Heart left ventricle (tissue), 16 donors: ENCODE data around the gene HIVEP1. TPM values are rescaled to one million over a fixed set of nuclear protein-coding genes. Genes with fewer than 3 reads are reported as not detected.

Source experiments
- ATAC-seq, 4 donors: fragments of 200-7000 bp; cut with Tn5 transposase; one replicate each; pipeline ENCODE4 v1.9.1; 2020 to 2022; ENCODE audit warnings: moderate library complexity in 4 of 4, mild to moderate bottlenecking in 3 of 4, moderate number of reproducible peaks in 1 of 4
- DNase-seq, 5 donors: peaks; one replicate each; pipeline ENCODE4 v3.0.0-alpha.2; 2020
- H3K27ac ChIP-seq, 12 donors: fragments of 200-600 bp; sonication (generic) in 4 of 12; one replicate each; pipeline versions ENCODE4 v1.5.0 to v1.8.0; 2016 to 2022; ENCODE audit warnings: mild to moderate bottlenecking in 2 of 12
- H3K27me3 ChIP-seq, 9 donors: fragments of 200-600 bp; sonication (generic) in 2 of 9; one replicate each; pipeline versions ENCODE4 v1.5.1 to v1.8.0; 2016 to 2022; ENCODE audit warnings: mild to moderate bottlenecking in 3 of 9
- H3K36me3 ChIP-seq, 9 donors: fragments of 200-600 bp; sonication (generic) in 2 of 9; one replicate each; pipeline versions ENCODE4 v1.5.0 to v1.8.0; 2018 to 2022; ENCODE audit warnings: mild to moderate bottlenecking in 2 of 9
- H3K4me1 ChIP-seq, 12 donors: fragments of 200-600 bp; sonication (generic) in 4 of 12; one replicate each; pipeline versions ENCODE4 v1.5.0 to v1.8.0; 2016 to 2022; ENCODE audit warnings: mild to moderate bottlenecking in 3 of 12
- H3K4me3 ChIP-seq, 12 donors: fragments of 200-600 bp; sonication (generic) in 4 of 12; one replicate each; pipeline versions ENCODE4 v1.5.0 to v1.8.0; 2017 to 2022; ENCODE audit warnings: mild to moderate bottlenecking in 9 of 12, moderate library complexity in 4 of 12
- H3K9me3 ChIP-seq, 12 donors: fragments of 200-600 bp; sonication (generic) in 4 of 12; one replicate each; pipeline versions ENCODE4 v1.5.0 to v1.8.0; 2016 to 2022; ENCODE audit warnings: mild to moderate bottlenecking in 1 of 12
- CTCF ChIP-seq, 12 donors: fragments of 200-600 bp; sonication (generic) in 4 of 12; IDR thresholded peaks; one replicate each; pipeline versions ENCODE4 v1.5.0 to v1.8.0; 2018 to 2022; ENCODE audit warnings: antibody characterized with exemption in 12 of 12, mild to moderate bottlenecking in 5 of 12
- POLR2A ChIP-seq, 2 donors: fragments of 450-650 bp; IDR thresholded peaks; one replicate each; pipeline ENCODE4 v1.6.1; 2017; ENCODE audit warnings: antibody characterized with exemption in 2 of 2, mild to moderate bottlenecking in 2 of 2, moderate library complexity in 2 of 2
- WGBS, 4 donors: extraction: QIAGEN DNeasy Blood & Tissue Kit in 2 of 4; methylation state at CpG; one replicate each; pipeline versions ENCODE4 v1.1.5 to v1.1.7; 2013 to 2018; 5-methylcytosine and 5-hydroxymethylcytosine counted together
- intact Hi-C, 10 donors: fragments of 100-400 bp; cut with DNase I; formaldehyde crosslinking; loops; one replicate each; pipeline versions ENCODE4 v1.11.1 to v1.14.2; 2022
- polyA plus RNA-seq, 2 donors: library from polyadenylated mRNA; stranded (reverse); fragments of 200-250 nt; gene quantifications; one replicate each; pipeline ENCODE4 v1.2.3, GENCODE V29; 2013
- total RNA-seq, 9 donors: library from RNA; depleted of rRNA in 2 of 9; stranded (reverse); fragments of >200 nt in 2 of 9; fragmentation: NEBNext Ultra II Directional in 3 of 9; extraction: Animal tissue kit (Norgen Biotek cat#: 25700) in 3 of 9; gene quantifications; one replicate each; pipeline versions ENCODE4 v1.1.0 to v1.2.4, GENCODE V29; 2016 to 2023
- donor health status: ischemic (EF 13 %, LVEDD 7.1; RV severe dilation, severe dysfunction).
- donor health status: healthy with polysubstance abuse.
- donor health status: DM: no; HTN: yes; CAD: no.
- donor health status: DM: no; HTN: no; CAD: no.
- donor health status: ischemic (EF 25% LVEDD 6.9; RV normal size, moderate dysfunction).
- donor health status: ischemic (EF 25% LVEDD 5.7; RV mildly dilated, moderate dysfunction).
- donor health status: healthy.
- donor health status: DM: yes; HTN: yes; CAD: no.
- donor health status: ischemic (EF 35%, LVEDD 5.7; RV mildly dilated, moderate dysfunction).
- donor health status: nonischemic (EF 11% LVEDD 7.7; RV severe dilation, severe dysfunction).
- donor health status: DM: yes; HTN: yes; CAD: no.
- donor health status: PGD.
- donor health status: ischemic (EF 29% LVEDD 5.4; RV normal size, mild dysfunction).
- donor health status: nonischemic (EF 23%, LVEDD 6.1; RV moderate dilation, normal function).

HIVEP1 gene
- total and polyA plus RNA-seq, 11 donors: 3.5 to 22.8 (median 12.5) TPM

DNA sequence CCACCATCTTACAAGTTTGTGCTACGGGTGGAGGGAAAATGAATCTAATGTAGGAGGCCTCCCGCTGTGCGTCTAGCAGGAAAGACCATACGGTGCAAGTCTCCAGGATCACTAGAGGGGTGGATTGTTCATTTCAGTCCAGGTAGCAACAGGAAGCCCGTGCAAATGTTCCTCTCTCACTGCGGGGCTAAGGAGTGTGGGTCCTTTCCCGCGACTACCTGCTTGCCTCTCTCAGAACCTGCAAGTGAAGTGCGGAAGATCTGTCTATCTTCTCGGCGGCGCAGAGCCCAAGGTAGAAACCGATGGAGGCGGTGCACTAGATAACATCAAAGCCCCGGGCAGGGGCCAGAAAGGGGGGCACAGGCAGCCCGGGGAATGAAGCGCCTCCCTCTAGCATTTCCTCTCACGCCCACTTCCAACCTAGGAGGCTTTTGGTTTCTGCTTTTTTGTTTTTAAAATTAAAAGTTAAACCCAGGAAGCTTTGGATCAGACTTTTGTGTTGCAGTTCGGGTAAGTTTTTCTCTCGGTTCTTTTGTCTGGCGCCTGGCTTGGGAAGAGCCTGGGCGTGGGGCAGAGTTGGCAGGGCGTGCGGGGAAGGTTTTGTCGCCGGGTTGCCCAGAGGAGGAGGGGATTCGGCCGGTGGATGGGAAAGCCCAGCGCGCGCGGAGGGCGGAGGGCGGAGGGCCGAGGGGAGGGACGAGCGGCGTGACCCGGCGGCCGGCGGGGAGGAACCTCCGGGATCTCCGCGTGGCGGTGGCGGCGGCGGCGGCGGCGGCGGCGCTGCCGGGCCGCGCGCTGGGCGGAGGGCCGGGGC lies 3.5 kb upstream of the HIVEP1 start:
- DNase-seq (peak; percentile 90 to 92 (median 92)), ATAC-seq (peak; percentile 8 to 52 (median 47))
- no peak for TF ChIP-seq CTCF (IDR thresholded peaks at IDR 0.05)
- TF ChIP-seq POLR2A (IDR thresholded peaks at IDR 0.05): peak in 1 of 2 donors; percentile 26
- Histone ChIP-seq H3K4me1 (peaks cover 0 to 30% (median 19%) of the 10 kb centered on the region in 12 donors), H3K9me3 (no peaks in the 10 kb centered on the region), H3K36me3 (no peaks in the 10 kb centered on the region), H3K27ac (peak overlapping the region; percentile 84 to 100 (median 96)), H3K27me3 (no peaks in the 10 kb centered on the region), H3K4me3 (peak overlapping the region; percentile 42 to 98 (median 78))
- WGBS, 4 donors: 0 to 1% (median 1%) methylated on average over 33 to 60 of the region's 60 CpGs
- intact Hi-C loops: loop anchor here in 4 of 10 donors (2.0 to 10.0 kb wide), 3 partner anchors 184 to 308 kb away; no protein-coding TSS in a partner anchor

- H3K4me1 ChIP-seq: peaks cover 0 to 36% (median 19%) of the 10 kb centered on the region in 12 donors
- intact Hi-C loops: loop anchor here in 4 of 10 donors (2.0 to 10.0 kb wide), 3 partner anchors 184 to 308 kb away; no protein-coding TSS in a partner anchor
- WGBS, 4 donors: 0 to 1% (median 1%) methylated on average over 18 to 29 of the region's 29 CpGs
- TF ChIP-seq POLR2A (IDR thresholded peaks at IDR 0.05) (no peak), CTCF (IDR thresholded peaks at IDR 0.05) (no peak)
- H3K27me3 ChIP-seq: no peaks in the 10 kb centered on the region
- peak overlapping the region in 11 of 12 donors; percentile 42 to 98 (median 80) for H3K4me3 ChIP-seq
- H3K27ac ChIP-seq: peak overlapping the region; percentile 66 to 100 (median 96)
- no peak for DNase-seq
- peaks cover 0 to under 1% (median 0%) of the 10 kb centered on the region in 12 donors for H3K9me3 ChIP-seq
- no peaks in the 10 kb centered on the region for H3K36me3 ChIP-seq
- ATAC-seq: no peak
Observed at GRCh38 chr6:12009180-12009685, 2.9 kb upstream of the HIVEP1 start.

GRCh38 chr6:12009876-12010634 lies 2.1 kb upstream of the HIVEP1 start:
- 4 to 8% (median 5%) methylated on average over 9 of the region's 9 CpGs for WGBS, 4 donors
- H3K4me1 ChIP-seq: peaks cover 0 to 39% (median 19%) of the 10 kb centered on the region in 12 donors
- intact Hi-C loops: loop anchor here in 7 of 10 donors (2.0 to 10.0 kb wide), 5 partner anchors 185 to 355 kb away; no protein-coding TSS in a partner anchor
- H3K27me3 ChIP-seq: no peaks in the 10 kb centered on the region
- ATAC-seq: peak in 1 of 4 donors; percentile 3
- H3K36me3 ChIP-seq: no peaks in the 10 kb centered on the region
- peak in 2 of 5 donors; percentile 30 to 36 for DNase-seq
- TF ChIP-seq CTCF (IDR thresholded peaks at IDR 0.05): no peak
- TF ChIP-seq POLR2A (IDR thresholded peaks at IDR 0.05): no peak
- peak overlapping the region; percentile 91 to 100 (median 96) for H3K27ac ChIP-seq
- H3K4me3 ChIP-seq: peak overlapping the region; percentile 37 to 98 (median 78)
- peaks cover 0 to 7% (median 0%) of the 10 kb centered on the region in 12 donors for H3K9me3 ChIP-seq
